Calu3 (cell line): ENCODE measurements around the gene FAM120B. TPM values are rescaled to one million over a fixed set of nuclear protein-coding genes. Genes with fewer than 3 reads are reported as not detected.
"Not testable (repeated sequence)": the region's sequence is repeated elsewhere in the genome, so short reads cannot be mapped to it uniquely, and the experiment has no call there.

Experiments used
- BruUV-seq: library from RNA; stranded (reverse); fragments of 400-500 nt; replicated peaks from 2 replicates; lab custom pipeline; 2021; lab: Mats Ljungman, UMichigan
- CTCF ChIA-PET: fragments of 300-600 bp; sonication (Branson Sonifier 250); formaldehyde crosslinking; loops from one replicate; lab custom pipeline; 2022; ENCODE audit warnings: antibody characterized with exemption; lab: Charles Lee
- DNase-seq: peaks from one replicate; pipeline ENCODE4 v3.0.0; 2022
- H3K27ac Mint-ChIP-seq: one replicate; pipeline ENCODE4 v1.8.0; 2022; ENCODE audit warnings: mixed read lengths; ENCODE audit not compliant: unreplicated experiment
- H3K27me3 Mint-ChIP-seq: one replicate; pipeline ENCODE4 v1.8.0; 2022; ENCODE audit warnings: mixed read lengths; ENCODE audit not compliant: unreplicated experiment
- H3K36me3 Mint-ChIP-seq: one replicate; pipeline ENCODE4 v1.8.0; 2022; ENCODE audit warnings: mild to moderate bottlenecking, moderate library complexity, mixed read lengths; ENCODE audit not compliant: insufficient read depth, unreplicated experiment
- H3K4me1 Mint-ChIP-seq: one replicate; pipeline ENCODE4 v1.8.0; 2022; ENCODE audit warnings: mild to moderate bottlenecking, low read depth, mixed read lengths; ENCODE audit not compliant: unreplicated experiment
- H3K4me3 Mint-ChIP-seq: one replicate; pipeline ENCODE4 v1.8.0; 2022; ENCODE audit warnings: mild to moderate bottlenecking, low read depth, moderate library complexity, mixed read lengths; ENCODE audit not compliant: unreplicated experiment
- H3K9me3 Mint-ChIP-seq: one replicate; pipeline ENCODE4 v1.8.0; 2022; ENCODE audit warnings: low read depth, mixed read lengths; ENCODE audit not compliant: unreplicated experiment
- CTCF ChIP-seq: fragments of 200-600 bp; IDR thresholded peaks from one replicate; pipeline ENCODE4 v1.8.0; 2022; ENCODE audit warnings: antibody characterized with exemption; ENCODE audit not compliant: unreplicated experiment
- intact Hi-C: fragments of 100-400 bp; cut with micrococcal nuclease; formaldehyde crosslinking; loops from one replicate; pipeline ENCODE4 v1.10.0; 2022; ENCODE audit not compliant: unreplicated experiment
- total RNA-seq: library from RNA; stranded (reverse); gene quantifications from 2 replicates; pipeline ENCODE4 v1.2.3, GENCODE V29; 2022

The FAM120B gene
- total RNA-seq, 1 experiment from 2014 or later, result 13.2 TPM

GRCh38 chr6:170346649-170347048 is 40.1 kb downstream of the FAM120B start:
- TF ChIP-seq CTCF, result no peak
- Mint-ChIP-seq H3K27me3 (no peaks in the 10 kb centered on the region), H3K4me1 (peaks cover 13% of the 10 kb centered on the region), H3K36me3 (peaks cover 14% of the 10 kb centered on the region), H3K9me3 (peaks cover 9% of the 10 kb centered on the region), H3K4me3 (no peak overlapping the region), H3K27ac (no peak overlapping the region)
- no TSS peak for BruUV-seq
- intact Hi-C loops, result no loop called here
- CTCF ChIA-PET, result no interaction called here
- DNase-seq, result no peak

GRCh38 chr6:170347091-170347490 is 40.5 kb downstream of the FAM120B start:
- CTCF ChIA-PET, result no interaction called here
- H3K36me3 Mint-ChIP-seq, result peaks cover 14% of the 10 kb centered on the region
- peaks cover 9% of the 10 kb centered on the region for H3K9me3 Mint-ChIP-seq
- no TSS peak for BruUV-seq
- no peak for TF ChIP-seq CTCF
- H3K27ac Mint-ChIP-seq, result no peak overlapping the region
- DNase-seq, result no peak
- H3K4me1 Mint-ChIP-seq, result peaks cover 13% of the 10 kb centered on the region
- no peaks in the 10 kb centered on the region for H3K27me3 Mint-ChIP-seq
- intact Hi-C loops, result no loop called here
- no peak overlapping the region for H3K4me3 Mint-ChIP-seq

GRCh38 chr6:170347975-170348374 is 41.4 kb downstream of the FAM120B start:
- intact Hi-C loops, result no loop called here
- no peak overlapping the region for H3K4me3 Mint-ChIP-seq
- peaks cover 13% of the 10 kb centered on the region for H3K4me1 Mint-ChIP-seq
- no peak for DNase-seq
- no TSS peak for BruUV-seq
- CTCF ChIA-PET, result no interaction called here
- TF ChIP-seq CTCF, result no peak
- H3K27me3 Mint-ChIP-seq, result no peaks in the 10 kb centered on the region
- no peak overlapping the region for H3K27ac Mint-ChIP-seq
- H3K9me3 Mint-ChIP-seq, result peaks cover 12% of the 10 kb centered on the region
- peaks cover 14% of the 10 kb centered on the region for H3K36me3 Mint-ChIP-seq

GRCh38 chr6:170351456-170351855 is 44.9 kb downstream of the FAM120B start:
- H3K27ac Mint-ChIP-seq, intact Hi-C loops, CTCF ChIA-PET, H3K4me1 Mint-ChIP-seq, H3K4me3 Mint-ChIP-seq, H3K36me3 Mint-ChIP-seq, BruUV-seq, H3K27me3 Mint-ChIP-seq, DNase-seq: not testable (repeated sequence)
- H3K9me3 Mint-ChIP-seq, result peaks cover 10% of the 10 kb centered on the region

- H3K4me1 Mint-ChIP-seq, H3K27me3 Mint-ChIP-seq, H3K4me3 Mint-ChIP-seq, intact Hi-C loops, DNase-seq, CTCF ChIA-PET, BruUV-seq, H3K27ac Mint-ChIP-seq, H3K36me3 Mint-ChIP-seq: not testable (repeated sequence)
- H3K9me3 Mint-ChIP-seq, result peaks cover 10% of the 10 kb centered on the region
Observed at GRCh38 chr6:170355190-170355589, 48.6 kb downstream of the FAM120B start.
